Activated CD4-positive, alpha-beta T cell treated with anti-CD3 and anti-CD28 coated beads, Interleukin-2, amount 50 U/mL, for 48 hours (primary cell): ENCODE results near the gene SEMA5B.

Source experiments
- DNase-seq, 2 experiments: peaks; one replicate each; pipeline ENCODE4 v3.0.0-alpha.2; 2020

Gene SEMA5B

DNA sequence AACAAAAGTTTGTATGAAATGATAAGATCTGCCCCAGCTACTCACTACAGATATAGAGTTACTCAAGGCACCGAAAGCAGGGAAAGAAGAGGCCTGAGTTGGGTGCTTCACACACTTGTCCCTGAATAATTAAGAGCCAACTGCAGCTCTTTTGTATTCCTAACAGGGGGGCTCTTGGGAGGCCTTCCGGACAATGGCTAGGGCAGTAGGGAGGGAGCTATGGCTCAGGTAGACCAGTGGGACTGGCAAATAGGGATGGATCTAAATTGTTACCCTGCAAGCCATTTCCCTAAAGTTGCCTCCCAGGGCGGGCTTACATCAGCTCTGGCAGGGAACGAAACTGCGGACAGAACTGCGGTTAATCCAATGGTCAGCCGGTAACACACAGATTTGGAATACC, 6.2 kb downstream of the SEMA5B start:
- no peak for DNase-seq

- DNase-seq: no peak
Observed at GRCh38 chr3:123020709-123021108, 6.9 kb downstream of the SEMA5B start.

DNA sequence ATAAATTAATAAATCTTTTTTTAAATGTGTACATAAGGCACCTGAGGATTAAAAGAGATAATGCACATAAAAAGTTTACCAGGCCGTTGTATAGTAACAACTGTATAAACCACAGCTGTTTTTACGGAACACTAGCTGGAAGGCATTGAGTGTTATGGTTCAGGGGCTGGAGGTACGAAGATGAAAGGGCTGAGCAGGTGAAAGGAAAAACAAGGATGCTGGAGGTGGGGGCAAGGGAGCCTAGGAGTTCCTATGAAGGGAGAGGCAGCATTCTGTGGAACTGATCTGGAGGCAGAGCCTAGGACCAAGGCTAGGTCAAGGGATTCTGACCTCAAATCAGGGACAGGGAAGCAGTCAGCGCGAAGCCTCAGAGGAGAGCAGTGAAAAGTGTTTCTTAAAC, 8.0 kb downstream of the SEMA5B start:
- DNase-seq: no peak

GRCh38 chr3:123019161-123019560, 8.4 kb downstream of the SEMA5B start:
- DNase-seq: no peak

DNA sequence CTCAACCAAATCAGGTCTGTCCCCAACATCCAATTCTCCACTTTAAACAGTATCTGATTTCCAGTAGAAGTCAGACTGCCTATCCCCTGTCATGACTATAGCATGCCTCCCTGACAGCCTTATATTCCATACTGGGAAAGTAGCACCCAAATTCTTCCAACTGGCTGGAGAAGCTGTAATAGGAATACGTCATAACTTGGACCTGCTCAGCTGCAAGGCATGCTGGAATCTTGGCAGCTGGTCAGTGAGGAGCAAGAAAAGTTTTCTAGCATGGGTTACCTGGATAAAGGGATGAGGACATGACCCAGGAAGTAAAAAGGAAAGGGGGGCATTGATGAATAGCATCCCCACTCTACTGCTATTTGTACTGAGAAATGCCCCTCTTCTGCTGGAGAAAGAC, 8.9 kb downstream of the SEMA5B start:
- no peak for DNase-seq

GRCh38 chr3:123015596-123015995, 12.0 kb downstream of the SEMA5B start:
- DNase-seq: no peak

- no peak for DNase-seq
Observed at GRCh38 chr3:123013876-123014275, 13.7 kb downstream of the SEMA5B start.

- DNase-seq: no peak
Observed at GRCh38 chr3:123012652-123013051, 14.9 kb downstream of the SEMA5B start.

DNA sequence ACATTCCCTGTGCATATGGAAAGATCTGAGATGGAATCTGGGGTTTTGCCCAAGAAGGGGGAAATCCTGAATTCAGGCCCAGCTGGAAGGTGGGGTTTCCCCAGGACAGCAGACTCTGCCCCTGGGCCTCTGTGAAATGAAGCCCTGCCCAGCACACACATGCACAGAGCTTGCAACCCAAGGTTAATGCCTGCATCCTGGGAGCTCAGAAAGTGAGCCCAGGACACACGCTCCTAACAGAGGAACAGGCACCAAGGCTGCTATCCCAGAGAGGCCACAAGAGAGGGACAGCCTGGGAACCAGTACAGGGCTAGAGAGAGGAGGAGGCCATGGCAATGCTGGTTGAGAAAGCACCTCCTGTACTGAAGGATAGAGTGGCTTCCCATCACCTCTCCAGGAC, 16.1 kb downstream of the SEMA5B start:
- DNase-seq: no peak

- no peak for DNase-seq
Observed at GRCh38 chr3:123008840-123009239, 18.7 kb downstream of the SEMA5B start.

DNA sequence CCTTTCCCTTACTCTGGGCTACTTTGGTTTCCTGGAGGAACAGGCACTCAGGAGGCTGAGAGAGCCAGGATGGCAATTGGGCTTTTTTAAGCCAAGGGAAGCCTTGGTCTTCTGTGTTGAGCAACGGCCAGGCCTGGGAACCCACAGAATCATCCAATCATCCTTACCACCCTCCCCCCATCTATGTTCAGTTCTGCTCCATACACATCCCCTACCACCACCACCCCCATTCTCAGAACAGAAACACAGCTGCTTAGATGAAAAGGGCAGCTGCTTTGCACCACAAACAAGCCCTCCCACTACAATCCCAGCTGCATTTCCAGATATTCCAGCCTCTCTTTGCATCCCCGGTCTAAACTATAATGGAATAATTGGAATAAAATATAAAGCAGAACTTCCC, 21.0 kb downstream of the SEMA5B start:
- DNase-seq: no peak

GRCh38 chr3:123005291-123005690, 22.3 kb downstream of the SEMA5B start:
- DNase-seq: no peak

- DNase-seq: no peak
Observed at GRCh38 chr3:123004201-123004918, 23.2 kb downstream of the SEMA5B start.

- DNase-seq: no peak
Observed at GRCh38 chr3:123002749-123003497, 24.6 kb downstream of the SEMA5B start.

DNA sequence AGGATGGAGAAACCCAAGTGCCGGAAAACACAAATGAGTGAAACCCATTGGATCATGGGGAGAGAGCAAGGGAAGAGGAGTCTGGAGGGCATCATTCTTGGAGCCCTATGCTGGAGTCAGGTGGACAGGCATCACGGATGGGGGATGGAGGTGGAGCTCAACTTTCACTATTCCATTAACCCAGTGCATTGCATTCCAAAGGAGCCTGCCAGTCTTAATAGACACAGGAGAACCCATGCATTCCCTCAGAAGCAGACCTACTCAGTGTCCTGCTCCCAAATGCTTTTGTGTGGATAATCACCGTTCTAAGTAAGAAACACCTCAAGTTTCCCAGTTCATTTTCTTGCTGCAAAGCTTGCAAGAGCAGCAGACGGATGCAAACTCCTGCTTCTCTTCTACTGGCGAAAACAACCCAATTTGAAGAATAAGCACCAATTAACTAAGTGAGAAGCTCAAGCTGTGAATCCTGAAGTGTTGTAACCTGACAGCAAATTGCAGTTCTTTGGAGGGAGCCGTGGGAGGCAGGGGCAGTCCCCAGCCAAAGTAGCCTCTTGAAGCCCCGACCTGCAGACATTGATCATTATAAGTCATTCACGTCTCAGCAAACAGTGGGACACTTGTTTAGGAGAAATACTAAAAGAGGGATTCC, 25.3 kb downstream of the SEMA5B start:
- DNase-seq: no peak

DNA sequence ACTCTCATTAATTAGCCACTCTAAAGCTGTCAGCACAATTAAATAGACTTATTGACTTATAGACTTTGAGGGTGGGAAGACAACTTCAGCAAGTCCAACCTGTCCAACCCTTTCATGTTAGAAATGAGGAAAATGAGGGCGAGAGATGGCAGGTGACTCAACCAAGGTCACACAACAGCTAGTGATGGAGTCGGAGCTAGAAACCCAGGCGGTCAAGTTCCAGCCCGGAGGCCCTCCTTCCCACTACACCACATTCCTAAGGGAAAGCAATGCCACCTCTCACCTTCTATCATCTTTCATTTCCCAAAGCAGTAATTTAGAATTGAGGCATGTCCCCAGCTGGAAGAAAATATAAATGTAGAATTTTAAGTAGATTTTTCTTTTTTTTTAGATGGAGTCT, 28.7 kb downstream of the SEMA5B start:
- no peak for DNase-seq

DNA sequence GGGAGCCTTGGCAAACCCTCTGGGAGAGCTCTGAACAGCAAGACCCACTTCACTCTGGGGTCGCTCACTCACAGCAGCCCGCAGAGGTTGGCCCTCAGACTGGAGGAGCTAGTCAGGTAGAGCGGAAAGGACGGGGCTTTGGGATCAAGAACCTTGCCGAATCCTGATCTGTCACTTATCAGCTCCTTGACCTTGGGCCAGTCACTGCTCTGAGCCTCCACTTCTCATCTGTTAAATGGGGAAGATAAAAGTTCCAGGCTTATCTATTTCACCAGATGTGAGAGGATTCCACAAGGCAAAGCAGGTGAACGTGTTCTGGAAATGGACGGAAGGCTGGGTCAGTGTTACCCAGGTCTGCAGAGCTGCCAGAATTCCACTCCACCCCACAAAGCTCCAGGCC, 29.4 kb downstream of the SEMA5B start:
- no peak for DNase-seq

- no peak for DNase-seq
Observed at GRCh38 chr3:122996038-122996580, 31.5 kb downstream of the SEMA5B start.

DNA sequence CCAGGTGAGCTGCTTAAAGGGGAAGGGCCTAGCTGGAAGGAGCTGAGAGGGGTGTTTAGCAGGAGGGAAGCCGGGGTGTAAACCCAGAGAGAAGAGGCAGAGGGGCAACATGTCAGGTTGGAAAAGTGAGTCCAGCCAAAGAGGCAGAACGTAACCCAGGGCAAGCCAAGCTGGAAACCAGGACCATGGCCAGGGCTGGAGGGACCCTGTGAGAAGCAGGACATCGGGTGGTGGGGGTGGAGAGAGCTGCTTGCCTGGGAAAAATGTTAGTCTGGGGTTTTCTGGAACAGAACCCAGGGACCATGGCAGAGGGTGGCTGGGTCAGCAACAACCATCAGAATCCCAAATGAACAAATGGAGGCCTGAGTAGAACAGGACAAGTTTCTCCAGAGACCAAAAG, 32.6 kb downstream of the SEMA5B start:
- no peak for DNase-seq

DNA sequence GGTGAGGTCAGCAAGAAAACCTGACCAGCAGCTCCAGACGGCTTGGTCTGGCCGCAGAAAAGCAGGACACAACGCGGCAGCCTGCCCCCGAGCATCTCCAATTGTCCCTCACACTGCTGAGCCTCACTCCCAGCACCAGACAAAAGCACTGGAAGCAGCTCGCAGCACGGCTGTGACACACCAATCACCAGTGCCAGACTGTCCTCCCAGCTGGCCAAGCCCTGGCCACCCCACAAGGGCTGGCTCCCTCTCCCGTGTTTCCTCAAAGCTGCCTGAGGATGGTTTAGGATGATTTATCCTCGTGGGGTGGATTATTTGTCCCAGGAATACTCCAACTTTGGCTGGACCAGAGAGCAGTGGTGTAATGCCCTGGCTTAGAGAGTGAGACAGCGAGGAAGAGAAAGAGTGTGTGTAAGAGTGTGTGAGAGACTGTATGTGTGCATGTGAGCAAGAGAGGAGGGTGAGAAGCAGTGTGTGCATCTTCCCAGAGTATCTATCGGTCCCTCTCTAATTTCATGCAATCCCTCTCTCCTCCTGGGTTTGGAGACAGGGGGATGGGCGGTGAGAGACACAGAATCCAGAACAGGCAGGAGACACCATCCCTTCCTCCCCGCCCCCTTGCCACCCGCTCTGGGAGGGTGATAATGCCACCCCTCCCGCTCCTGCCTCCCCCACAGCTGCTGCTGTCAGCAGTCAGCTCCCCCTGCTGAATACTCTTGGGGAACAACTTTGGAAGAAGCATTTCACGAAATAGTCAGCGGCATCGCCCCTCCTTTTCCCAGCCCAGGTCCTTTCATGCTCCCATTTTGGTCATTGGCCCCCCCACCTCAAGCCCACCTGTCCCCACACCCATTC, 34.2 kb downstream of the SEMA5B start:
- DNase-seq: no peak

GRCh38 chr3:122992676-122993075, 34.9 kb downstream of the SEMA5B start:
- no peak for DNase-seq

DNA sequence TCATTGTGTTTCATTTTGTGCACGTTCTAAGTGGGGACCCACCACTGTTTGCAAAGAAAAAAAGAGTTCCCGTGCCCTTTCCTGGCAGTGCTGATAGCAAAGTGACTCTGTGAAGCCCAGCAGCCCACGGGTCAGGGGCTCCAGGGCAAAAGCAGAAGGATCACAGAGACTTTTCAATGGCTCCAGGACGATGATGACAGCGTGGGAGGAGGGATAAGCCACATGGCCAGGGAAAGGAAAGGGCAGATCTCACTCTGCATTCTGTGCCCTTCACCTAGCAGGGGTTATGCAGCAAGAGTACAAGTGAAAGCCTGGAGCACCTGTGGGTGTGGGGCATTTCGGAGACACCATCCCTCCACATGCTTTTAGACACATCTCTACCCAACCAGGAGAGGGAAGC, 35.4 kb downstream of the SEMA5B start:
- no peak for DNase-seq
